Right ventricle myocardium inferior (tissue), 1 donor: ENCODE measurements around the gene GPC6. TPM values are rescaled to one million over a fixed set of nuclear protein-coding genes. Genes with fewer than 3 reads are reported as not detected.
A peak's percentile ranks its signal among the peaks of the same experiment; 100 is the strongest.
"Not testable (repeated sequence)": the region's sequence is repeated elsewhere in the genome, so short reads cannot be mapped to it uniquely, and the experiment has no call there.

Source experiments
- ATAC-seq: fragments of 200-7000 bp; cut with Tn5 transposase; one replicate; pipeline ENCODE4 v1.9.1; 2020; ENCODE audit warnings: mild to moderate bottlenecking, moderate library complexity
- DNase-seq: peaks from one replicate; pipeline ENCODE4 v3.0.0; 2021; ENCODE audit errors: missing footprints
- intact Hi-C: fragments of 100-400 bp; cut with DNase I; formaldehyde crosslinking; loops from one replicate; pipeline ENCODE4 v1.11.0; 2022
- total RNA-seq: library from RNA; stranded (reverse); fragmentation: NEBNext Ultra II Directional; extraction: Animal tissue kit (Norgen Biotek cat#: 25700); gene quantifications from one replicate; pipeline ENCODE4 v1.2.1, GENCODE V29; 2021
- donor health status: DM: no; HTN: yes; CAD: no; lungs with severe emphysema.

Gene GPC6
- total RNA-seq, 1 donor from 2014 or later: 2.6 TPM

- DNase-seq (no peak), ATAC-seq (peak; percentile 85)
- intact Hi-C loops: no loop called here
Measured at GRCh38 chr13:94329754-94330551, 1103.3 kb downstream of the GPC6 start.

GRCh38 chr13:94330552-94331071 lies 1104.0 kb downstream of the GPC6 start:
- DNase-seq (no peak), ATAC-seq (no peak)
- intact Hi-C loops: no loop called here

GRCh38 chr13:94331281-94331680 lies 1104.7 kb downstream of the GPC6 start:
- ATAC-seq: no peak
- intact Hi-C loops: no loop called here

DNA sequence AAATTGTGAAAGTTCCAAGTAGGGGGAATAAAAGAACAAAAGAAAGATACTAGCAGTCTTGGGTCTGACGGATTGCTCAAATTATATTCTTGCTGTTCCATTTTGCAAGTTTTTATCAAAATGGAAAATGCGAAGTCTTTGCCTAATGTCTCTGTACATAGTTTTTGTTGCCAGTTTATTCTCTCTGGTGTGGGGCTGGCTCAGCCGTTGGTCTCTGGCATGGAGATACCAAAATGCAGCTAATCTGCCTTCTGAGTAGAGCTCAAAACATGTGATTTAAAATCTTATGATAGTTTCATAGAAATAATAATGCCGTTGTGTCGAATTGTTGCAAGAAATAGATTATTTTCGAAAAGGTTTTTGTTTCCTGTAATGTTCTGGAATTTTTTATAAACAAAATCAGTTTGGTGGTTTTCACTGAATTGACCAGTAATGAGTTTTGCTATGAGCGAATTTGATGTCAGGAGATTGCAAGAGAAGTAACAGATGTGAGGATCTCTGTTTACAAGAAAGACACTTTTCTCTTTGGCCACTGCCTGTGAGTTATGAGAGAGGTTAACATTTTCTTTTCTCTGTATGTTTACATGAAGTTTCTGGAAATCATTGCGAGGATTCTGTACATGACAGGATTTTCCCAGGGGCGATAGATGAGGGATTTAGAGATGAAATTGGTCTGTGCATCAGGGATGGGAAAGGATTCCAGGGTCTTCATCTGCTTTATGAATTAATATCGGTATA lies 1105.9 kb downstream of the GPC6 start:
- ATAC-seq: no peak
- no peak for DNase-seq
- intact Hi-C loops: no loop called here

More at GRCh38 chr13:94331281-94331680, 1104.7 kb downstream of the GPC6 start:
- no peak for DNase-seq

GRCh38 chr13:94333131-94333820 lies 1106.7 kb downstream of the GPC6 start:
- ATAC-seq (no peak), DNase-seq (no peak)
- intact Hi-C loops: no loop called here

DNA sequence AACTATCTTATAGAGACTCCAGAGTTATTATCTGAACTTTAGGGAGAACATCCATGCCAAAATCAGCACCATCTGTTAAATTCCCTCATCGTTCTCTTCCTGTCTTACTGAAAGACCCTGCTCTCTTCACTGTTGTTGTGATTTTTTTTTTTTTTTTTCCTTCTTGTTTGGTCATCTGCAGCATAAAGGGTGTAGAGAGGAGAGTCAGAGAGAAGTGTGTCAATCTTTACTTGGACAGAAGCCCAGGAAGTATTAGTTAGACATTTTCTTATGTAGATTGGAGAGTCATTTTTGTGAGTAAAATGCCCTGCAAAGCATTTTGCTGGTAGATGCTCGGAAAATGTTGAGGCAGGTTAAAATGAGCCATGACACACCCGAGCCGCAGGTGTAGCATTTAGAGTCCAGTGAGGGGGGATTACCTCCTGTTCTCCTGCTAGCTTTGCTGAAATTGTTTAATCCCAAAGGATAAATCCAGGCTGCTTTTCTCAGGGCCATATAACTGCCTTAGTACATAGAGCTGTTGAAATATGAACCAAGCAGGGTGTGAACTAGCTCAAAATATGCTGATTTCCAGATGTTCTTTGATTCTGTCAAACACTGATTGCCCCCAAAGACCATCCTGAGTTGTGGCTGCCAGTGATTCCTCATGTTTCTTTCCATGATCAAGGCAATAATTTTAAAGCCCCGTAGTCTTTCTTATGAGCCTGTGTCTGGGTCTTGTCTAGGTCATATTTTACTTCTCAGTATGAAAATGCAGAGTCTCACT lies 1109.3 kb downstream of the GPC6 start:
- ATAC-seq (no peak), DNase-seq (no peak)
- intact Hi-C loops: no loop called here

GRCh38 chr13:94339116-94339687 lies 1112.6 kb downstream of the GPC6 start:
- no peak for ATAC-seq
- intact Hi-C loops: no loop called here

DNA sequence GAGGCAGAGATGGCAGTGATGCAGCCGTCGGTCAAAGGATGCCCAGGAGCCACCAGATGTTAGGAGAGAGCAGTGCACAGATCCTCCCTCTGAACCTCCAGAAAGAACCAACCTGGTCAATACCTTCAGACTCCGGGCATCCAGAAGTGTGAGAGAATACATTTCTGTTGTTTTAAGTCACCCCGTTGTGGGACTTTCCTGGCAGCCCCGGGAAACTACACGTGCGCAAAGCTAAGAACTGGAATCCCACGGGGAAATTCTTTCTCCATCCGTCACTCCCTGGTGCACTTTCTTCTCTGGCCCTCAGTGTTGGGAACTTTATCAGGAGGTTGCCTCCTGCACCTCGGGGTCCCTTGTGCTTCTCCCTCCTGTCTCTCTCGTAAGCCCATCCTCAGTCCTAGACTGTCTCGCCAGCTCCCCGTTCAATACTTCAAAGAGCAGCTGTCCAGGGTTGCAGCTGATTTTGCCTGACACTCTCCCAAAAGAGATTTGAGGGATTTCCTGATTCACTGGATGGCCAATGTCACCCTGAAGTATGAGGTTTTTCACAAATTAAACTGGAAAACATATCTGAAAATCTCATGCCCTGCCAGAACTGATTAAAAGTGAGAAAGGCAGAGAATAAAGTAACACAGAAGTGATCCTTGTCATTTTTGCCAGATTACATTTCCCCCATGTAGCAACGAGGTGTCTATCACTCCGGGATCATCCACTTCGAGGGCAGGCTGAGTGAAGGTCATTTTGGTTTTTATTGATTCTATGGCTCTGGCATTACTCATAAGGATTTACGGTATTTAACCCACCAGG lies 1116.0 kb downstream of the GPC6 start:
- intact Hi-C loops: no loop called here
- ATAC-seq (peak; percentile 27), DNase-seq (no peak)

More at GRCh38 chr13:94339116-94339687, 1112.6 kb downstream of the GPC6 start:
- no peak for DNase-seq

DNA sequence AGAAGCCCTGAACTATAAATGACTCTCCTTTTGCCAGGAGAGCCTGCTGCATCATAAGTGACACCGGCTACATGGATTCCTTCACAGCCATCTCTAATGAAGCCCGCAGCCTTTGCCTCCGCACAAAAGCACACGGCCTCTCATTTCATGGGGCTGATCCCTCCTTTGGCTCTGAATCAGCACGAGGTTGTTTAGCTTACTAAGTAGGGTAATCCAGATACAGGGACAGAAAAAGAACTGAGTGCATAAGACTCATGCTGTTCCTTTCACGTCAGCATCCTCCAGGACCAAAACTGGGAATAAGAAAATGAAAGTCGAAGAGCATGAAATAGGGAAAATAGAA lies 1116.6 kb downstream of the GPC6 start:
- intact Hi-C loops: no loop called here
- DNase-seq: no peak

GRCh38 chr13:94343687-94344086 lies 1117.1 kb downstream of the GPC6 start:
- DNase-seq, ATAC-seq, intact Hi-C loops: not testable (repeated sequence)

More for the DNA sequence above, 1116.6 kb downstream of the GPC6 start:
- peak; percentile 57 for ATAC-seq

GRCh38 chr13:94344126-94344818 lies 1117.7 kb downstream of the GPC6 start:
- intact Hi-C loops: no loop called here
- DNase-seq (no peak), ATAC-seq (no peak)

GRCh38 chr13:94345374-94346195 lies 1119.0 kb downstream of the GPC6 start:
- ATAC-seq (no peak), DNase-seq (no peak)
- intact Hi-C loops: no loop called here

- intact Hi-C loops: no loop called here
- no peak for DNase-seq
- no peak for ATAC-seq
Measured at GRCh38 chr13:94346261-94347019, 1119.8 kb downstream of the GPC6 start.

DNA sequence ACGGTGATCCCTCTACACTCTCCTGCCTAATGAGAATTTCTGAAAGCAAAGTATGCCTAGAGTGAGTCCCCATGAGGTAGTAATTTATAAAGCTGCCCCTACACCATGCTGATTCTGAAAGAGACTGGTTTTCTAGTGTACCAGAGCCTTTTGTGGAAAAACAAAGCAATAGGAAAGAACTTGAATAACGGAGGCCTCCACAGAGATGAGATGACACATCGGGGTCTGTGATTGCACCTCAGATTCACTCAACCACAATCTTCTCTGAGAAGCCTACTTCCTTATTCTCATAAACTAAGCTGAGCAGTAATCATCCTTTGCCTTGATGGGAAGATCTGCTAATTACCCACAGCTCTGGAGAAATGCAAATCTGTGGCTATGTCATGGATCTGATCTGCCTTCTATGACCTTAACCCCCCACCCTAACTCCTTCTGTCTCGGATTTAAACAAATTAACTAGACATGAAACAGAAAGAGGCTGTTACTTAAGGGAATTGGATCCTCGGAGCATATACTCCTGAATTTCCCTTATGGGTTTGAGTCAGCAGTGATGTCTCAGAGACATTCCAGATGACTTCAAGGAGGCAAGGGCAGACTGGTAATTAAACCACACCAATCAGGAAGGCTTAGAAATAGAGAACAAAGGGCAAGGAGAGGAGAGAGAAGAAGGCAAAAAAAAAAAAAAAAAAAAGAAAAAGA lies 1124.8 kb downstream of the GPC6 start:
- no peak for ATAC-seq
- intact Hi-C loops: no loop called here
- no peak for DNase-seq

DNA sequence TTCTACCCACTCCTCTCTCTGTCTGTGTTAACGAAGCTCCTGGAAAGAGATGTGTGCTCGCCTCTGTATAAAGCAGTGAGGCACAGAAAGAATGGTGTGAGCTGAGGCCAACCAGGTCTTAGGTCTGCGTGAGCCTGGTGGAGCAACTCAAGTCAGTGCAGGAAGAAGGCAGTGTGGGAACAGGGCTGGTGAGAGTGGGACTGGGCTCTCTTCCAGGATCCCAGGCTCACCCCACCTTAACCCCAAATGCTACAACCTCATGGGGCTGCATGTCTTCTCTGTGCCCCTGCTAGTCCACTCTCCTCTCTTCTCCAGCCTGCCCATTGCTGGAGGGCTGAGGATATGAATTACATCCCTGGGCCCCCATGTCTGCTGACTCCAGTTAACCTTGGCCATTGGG lies 1125.5 kb downstream of the GPC6 start:
- intact Hi-C loops: no loop called here
- DNase-seq (no peak), ATAC-seq (no peak)
